Measurements from ENCODE around the gene TKT. TPM values are rescaled to one million over a fixed set of nuclear protein-coding genes. Genes with fewer than 3 reads are reported as not detected.

The TKT gene
- total and polyA plus RNA-seq, 4 donors, result 18.1 to 202 (median 129) TPM

DNA sequence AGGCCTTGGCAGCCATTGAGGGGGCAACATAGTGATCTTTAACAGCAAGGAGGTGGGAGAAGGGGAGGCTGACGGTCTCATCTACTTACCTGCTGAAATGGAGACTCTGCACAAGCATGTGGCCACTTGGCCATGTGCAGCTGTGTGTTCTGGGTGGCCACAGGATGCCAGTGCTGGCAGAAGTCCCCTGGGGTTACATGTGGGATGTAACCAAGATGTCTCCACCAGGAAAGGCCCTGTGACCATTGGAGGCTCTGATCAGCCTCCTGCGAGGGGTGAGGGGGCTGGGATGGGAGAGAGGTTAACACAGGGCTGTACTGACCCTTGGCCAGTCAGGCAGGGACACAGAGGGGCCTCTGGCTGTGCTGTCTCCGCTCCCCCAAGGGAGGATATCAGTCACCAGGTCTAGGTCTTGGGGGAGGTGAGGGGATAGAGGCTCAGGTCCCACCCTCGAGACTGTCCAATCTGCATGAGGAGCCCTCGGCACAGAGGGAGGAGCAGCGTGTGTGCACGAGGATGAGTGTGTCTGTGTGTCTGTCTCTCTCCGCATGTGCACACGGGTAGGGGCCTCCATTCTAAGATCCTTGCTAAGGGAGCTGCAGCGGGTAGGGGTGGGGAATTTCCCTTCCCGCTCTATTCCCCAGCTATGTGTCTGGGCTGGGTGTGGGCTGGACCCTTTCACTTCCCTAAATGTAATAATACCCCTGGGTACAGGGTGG is 75.4 kb downstream of the TKT start:
- peaks cover 3 to 40% (median 4%) of the 10 kb centered on the region in 4 donors for H3K36me3 ChIP-seq (ENCODE audit: control insufficient read depth in 4 of 4, insufficient read depth in 3 of 4, low read depth in 1 of 4, low read length in 3 of 4)
- H3K9ac ChIP-seq (ENCODE audit: low read depth in 1 of 2, low read length in 2 of 2), result no peak overlapping the region
- no peak overlapping the region for H3K4me3 ChIP-seq (ENCODE audit: low read depth in 1 of 3, low read length in 3 of 3)
- no peak overlapping the region for H3K27ac ChIP-seq (ENCODE audit: low read depth in 1 of 2, low read length in 2 of 2)
- TF ChIP-seq, protein P1, sequence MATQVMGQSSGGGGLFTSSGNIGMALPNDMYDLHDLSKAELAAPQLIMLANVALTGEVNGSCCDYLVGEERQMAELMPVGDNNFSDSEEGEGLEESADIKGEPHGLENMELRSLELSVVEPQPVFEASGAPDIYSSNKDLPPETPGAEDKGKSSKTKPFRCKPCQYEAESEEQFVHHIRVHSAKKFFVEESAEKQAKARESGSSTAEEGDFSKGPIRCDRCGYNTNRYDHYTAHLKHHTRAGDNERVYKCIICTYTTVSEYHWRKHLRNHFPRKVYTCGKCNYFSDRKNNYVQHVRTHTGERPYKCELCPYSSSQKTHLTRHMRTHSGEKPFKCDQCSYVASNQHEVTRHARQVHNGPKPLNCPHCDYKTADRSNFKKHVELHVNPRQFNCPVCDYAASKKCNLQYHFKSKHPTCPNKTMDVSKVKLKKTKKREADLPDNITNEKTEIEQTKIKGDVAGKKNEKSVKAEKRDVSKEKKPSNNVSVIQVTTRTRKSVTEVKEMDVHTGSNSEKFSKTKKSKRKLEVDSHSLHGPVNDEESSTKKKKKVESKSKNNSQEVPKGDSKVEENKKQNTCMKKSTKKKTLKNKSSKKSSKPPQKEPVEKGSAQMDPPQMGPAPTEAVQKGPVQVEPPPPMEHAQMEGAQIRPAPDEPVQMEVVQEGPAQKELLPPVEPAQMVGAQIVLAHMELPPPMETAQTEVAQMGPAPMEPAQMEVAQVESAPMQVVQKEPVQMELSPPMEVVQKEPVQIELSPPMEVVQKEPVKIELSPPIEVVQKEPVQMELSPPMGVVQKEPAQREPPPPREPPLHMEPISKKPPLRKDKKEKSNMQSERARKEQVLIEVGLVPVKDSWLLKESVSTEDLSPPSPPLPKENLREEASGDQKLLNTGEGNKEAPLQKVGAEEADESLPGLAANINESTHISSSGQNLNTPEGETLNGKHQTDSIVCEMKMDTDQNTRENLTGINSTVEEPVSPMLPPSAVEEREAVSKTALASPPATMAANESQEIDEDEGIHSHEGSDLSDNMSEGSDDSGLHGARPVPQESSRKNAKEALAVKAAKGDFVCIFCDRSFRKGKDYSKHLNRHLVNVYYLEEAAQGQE (IDR thresholded peaks at IDR 0.05), result no peak
- TF ChIP-seq GABPA (IDR thresholded peaks at IDR 0.05 in 1 of 2, conservative IDR thresholded peaks at IDR 0.05 in 1 of 2) (no peak), TAF1 (conservative IDR thresholded peaks at IDR 0.05) (no peak), FOXA1 (IDR thresholded peaks at IDR 0.05) (no peak), RXRA (IDR thresholded peaks at IDR 0.05) (no peak), JUND (IDR thresholded peaks at IDR 0.05) (no peak)
- no peaks in the 10 kb centered on the region for H3K4me1 ChIP-seq (ENCODE audit: control insufficient read depth in 4 of 4, insufficient read depth in 4 of 4, low read length in 3 of 4)
- H3K27me3 ChIP-seq (ENCODE audit: control insufficient read depth in 4 of 4, insufficient read depth in 4 of 4, low read length in 3 of 4), result no peaks in the 10 kb centered on the region
- DNase-seq (ENCODE audit: low spot score), result no peak
- WGBS, result 90% methylated on average over 11 of the region's 11 CpGs
- H3K9me3 ChIP-seq (ENCODE audit: control insufficient read depth in 4 of 4, low read length in 3 of 4), result no peaks in the 10 kb centered on the region

DNA sequence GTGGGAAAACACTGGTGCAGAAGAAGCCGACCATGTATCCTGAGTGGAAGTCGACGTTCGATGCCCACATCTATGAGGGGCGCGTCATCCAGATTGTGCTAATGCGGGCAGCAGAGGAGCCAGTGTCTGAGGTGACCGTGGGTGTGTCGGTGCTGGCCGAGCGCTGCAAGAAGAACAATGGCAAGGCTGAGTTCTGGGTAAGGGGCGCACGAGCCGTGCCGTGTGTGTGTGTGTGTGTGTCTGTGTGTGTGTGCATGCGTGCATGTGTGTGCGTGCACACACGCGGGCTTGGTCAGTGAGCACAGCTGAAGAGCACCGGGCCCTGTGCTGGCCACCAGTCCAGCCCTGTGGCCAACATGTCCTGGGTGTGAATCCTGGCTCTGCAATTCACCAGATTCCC is 76.2 kb downstream of the TKT start:
- no peak overlapping the region for H3K27ac ChIP-seq (ENCODE audit: low read depth in 1 of 2, low read length in 2 of 2)
- H3K9me3 ChIP-seq (ENCODE audit: control insufficient read depth in 4 of 4, low read length in 3 of 4), result no peaks in the 10 kb centered on the region
- peaks cover 3 to 40% (median 4%) of the 10 kb centered on the region in 4 donors for H3K36me3 ChIP-seq (ENCODE audit: control insufficient read depth in 4 of 4, insufficient read depth in 3 of 4, low read depth in 1 of 4, low read length in 3 of 4)
- TF ChIP-seq HNF4G (IDR thresholded peaks at IDR 0.05), result no peak
- TF ChIP-seq, protein P1 (IDR thresholded peaks at IDR 0.05), result no peak
- TF ChIP-seq EGR1 (IDR thresholded peaks at IDR 0.05; ENCODE audit: low read depth in 2 of 2), result no peak
- TF ChIP-seq JUND (IDR thresholded peaks at IDR 0.05), result no peak
- no peak for TF ChIP-seq FOXA1 (IDR thresholded peaks at IDR 0.05)
- TF ChIP-seq NR2F2 (IDR thresholded peaks at IDR 0.05), result no peak
- TF ChIP-seq RAD21 (IDR thresholded peaks at IDR 0.05), result no peak
- TF ChIP-seq TAF1 (conservative IDR thresholded peaks at IDR 0.05), result no peak
- TF ChIP-seq YY1 (IDR thresholded peaks at IDR 0.05), result no peak
- TF ChIP-seq, protein P2, sequence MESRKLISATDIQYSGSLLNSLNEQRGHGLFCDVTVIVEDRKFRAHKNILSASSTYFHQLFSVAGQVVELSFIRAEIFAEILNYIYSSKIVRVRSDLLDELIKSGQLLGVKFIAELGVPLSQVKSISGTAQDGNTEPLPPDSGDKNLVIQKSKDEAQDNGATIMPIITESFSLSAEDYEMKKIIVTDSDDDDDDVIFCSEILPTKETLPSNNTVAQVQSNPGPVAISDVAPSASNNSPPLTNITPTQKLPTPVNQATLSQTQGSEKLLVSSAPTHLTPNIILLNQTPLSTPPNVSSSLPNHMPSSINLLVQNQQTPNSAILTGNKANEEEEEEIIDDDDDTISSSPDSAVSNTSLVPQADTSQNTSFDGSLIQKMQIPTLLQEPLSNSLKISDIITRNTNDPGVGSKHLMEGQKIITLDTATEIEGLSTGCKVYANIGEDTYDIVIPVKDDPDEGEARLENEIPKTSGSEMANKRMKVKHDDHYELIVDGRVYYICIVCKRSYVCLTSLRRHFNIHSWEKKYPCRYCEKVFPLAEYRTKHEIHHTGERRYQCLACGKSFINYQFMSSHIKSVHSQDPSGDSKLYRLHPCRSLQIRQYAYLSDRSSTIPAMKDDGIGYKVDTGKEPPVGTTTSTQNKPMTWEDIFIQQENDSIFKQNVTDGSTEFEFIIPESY (IDR thresholded peaks at IDR 0.05), result no peak
- TF ChIP-seq, protein P3, sequence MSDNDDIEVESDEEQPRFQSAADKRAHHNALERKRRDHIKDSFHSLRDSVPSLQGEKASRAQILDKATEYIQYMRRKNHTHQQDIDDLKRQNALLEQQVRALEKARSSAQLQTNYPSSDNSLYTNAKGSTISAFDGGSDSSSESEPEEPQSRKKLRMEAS (IDR thresholded peaks at IDR 0.05), result no peak
- TF ChIP-seq, protein P4, sequence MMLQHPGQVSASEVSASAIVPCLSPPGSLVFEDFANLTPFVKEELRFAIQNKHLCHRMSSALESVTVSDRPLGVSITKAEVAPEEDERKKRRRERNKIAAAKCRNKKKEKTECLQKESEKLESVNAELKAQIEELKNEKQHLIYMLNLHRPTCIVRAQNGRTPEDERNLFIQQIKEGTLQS (IDR thresholded peaks at IDR 0.05), result no peak
- TF ChIP-seq, protein P5, sequence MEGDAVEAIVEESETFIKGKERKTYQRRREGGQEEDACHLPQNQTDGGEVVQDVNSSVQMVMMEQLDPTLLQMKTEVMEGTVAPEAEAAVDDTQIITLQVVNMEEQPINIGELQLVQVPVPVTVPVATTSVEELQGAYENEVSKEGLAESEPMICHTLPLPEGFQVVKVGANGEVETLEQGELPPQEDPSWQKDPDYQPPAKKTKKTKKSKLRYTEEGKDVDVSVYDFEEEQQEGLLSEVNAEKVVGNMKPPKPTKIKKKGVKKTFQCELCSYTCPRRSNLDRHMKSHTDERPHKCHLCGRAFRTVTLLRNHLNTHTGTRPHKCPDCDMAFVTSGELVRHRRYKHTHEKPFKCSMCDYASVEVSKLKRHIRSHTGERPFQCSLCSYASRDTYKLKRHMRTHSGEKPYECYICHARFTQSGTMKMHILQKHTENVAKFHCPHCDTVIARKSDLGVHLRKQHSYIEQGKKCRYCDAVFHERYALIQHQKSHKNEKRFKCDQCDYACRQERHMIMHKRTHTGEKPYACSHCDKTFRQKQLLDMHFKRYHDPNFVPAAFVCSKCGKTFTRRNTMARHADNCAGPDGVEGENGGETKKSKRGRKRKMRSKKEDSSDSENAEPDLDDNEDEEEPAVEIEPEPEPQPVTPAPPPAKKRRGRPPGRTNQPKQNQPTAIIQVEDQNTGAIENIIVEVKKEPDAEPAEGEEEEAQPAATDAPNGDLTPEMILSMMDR (IDR thresholded peaks at IDR 0.05; ENCODE audit: low read depth, low read length, missing input control), result no peak
- TF ChIP-seq SP1 (IDR thresholded peaks at IDR 0.05), result no peak
- TF ChIP-seq RXRA (IDR thresholded peaks at IDR 0.05), result no peak
- no peak for TF ChIP-seq HNF4A (conservative IDR thresholded peaks at IDR 0.05)
- TF ChIP-seq FOXA2 (IDR thresholded peaks at IDR 0.05), result no peak
- no peak overlapping the region for H3K4me3 ChIP-seq (ENCODE audit: low read depth in 1 of 3, low read length in 3 of 3)
- H3K9ac ChIP-seq (ENCODE audit: low read depth in 1 of 2, low read length in 2 of 2), result no peak overlapping the region
- no peaks in the 10 kb centered on the region for H3K4me1 ChIP-seq (ENCODE audit: control insufficient read depth in 4 of 4, insufficient read depth in 4 of 4, low read length in 3 of 4)
- no peaks in the 10 kb centered on the region for H3K27me3 ChIP-seq (ENCODE audit: control insufficient read depth in 4 of 4, insufficient read depth in 4 of 4, low read length in 3 of 4)
- 93% methylated on average over 20 of the region's 20 CpGs for WGBS
- no peak for DNase-seq (ENCODE audit: low spot score)

All from liver (tissue), 9 donors.